ENCODE data around the gene FAIM2.

FAIM2 gene

GRCh38 chr12:49903700-49904423, at the start of gene FAIM2:
FAIM2 (minus strand) TSS chr12:49903900; CDS start chr12:49903792, 108 bp downstream.
- DNase-seq: no peak

GRCh38 chr12:49953151-49953550, 49.5 kb upstream of the FAIM2 start:
- no peak for DNase-seq

- DNase-seq: no peak
Measured at GRCh38 chr12:49952391-49953055, 48.8 kb upstream of the FAIM2 start.

- no peak for DNase-seq
Measured at GRCh38 chr12:49951411-49952240, 47.9 kb upstream of the FAIM2 start.

- DNase-seq: no peak
Measured at GRCh38 chr12:49950273-49951251, 46.9 kb upstream of the FAIM2 start, which contains the start of gene AQP2. AQP2 (plus strand) TSS chr12:49950737; CDS start chr12:49950831, 94 bp downstream.

GRCh38 chr12:49949866-49950265, 46.2 kb upstream of the FAIM2 start:
- DNase-seq: no peak

GRCh38 chr12:49948866-49949845, 45.5 kb upstream of the FAIM2 start:
- DNase-seq: no peak

GRCh38 chr12:49947593-49948226, 44.0 kb upstream of the FAIM2 start:
- no peak for DNase-seq

- DNase-seq: no peak
Measured at GRCh38 chr12:49946497-49946896, 42.8 kb upstream of the FAIM2 start.

GRCh38 chr12:49946086-49946485, 42.4 kb upstream of the FAIM2 start:
- no peak for DNase-seq

- peak; percentile 50 for DNase-seq
Measured at GRCh38 chr12:49945394-49946080, 41.8 kb upstream of the FAIM2 start.

GRCh38 chr12:49944718-49945117, 41.0 kb upstream of the FAIM2 start:
- DNase-seq: no peak

GRCh38 chr12:49944046-49944445, 40.3 kb upstream of the FAIM2 start:
- DNase-seq: no peak

GRCh38 chr12:49943625-49943960, 39.9 kb upstream of the FAIM2 start:
- DNase-seq: no peak

- DNase-seq: no peak
Measured at GRCh38 chr12:49942921-49943624, 39.4 kb upstream of the FAIM2 start.

GRCh38 chr12:49942512-49942893, 38.8 kb upstream of the FAIM2 start:
- no peak for DNase-seq

- no peak for DNase-seq
Measured at GRCh38 chr12:49941556-49942511, 38.1 kb upstream of the FAIM2 start.

GRCh38 chr12:49939707-49940106, 36.0 kb upstream of the FAIM2 start:
- DNase-seq: no peak

All from SHP77 treated with DMSO at 0.1 percent for 48 hours (cell line).